SK-N-DZ (cell line): ENCODE measurements around the gene EGLN1.

Experiments used
- DNase-seq: peaks from one replicate; pipeline ENCODE4 v3.0.0-alpha.2; 2015; ENCODE audit warnings: low spot score

The EGLN1 gene

GRCh38 chr1:231397886-231398671 lies 24.0 kb downstream of the EGLN1 start:
- DNase-seq: no peak

- no peak for DNase-seq
Observed at GRCh38 chr1:231396643-231397042, 25.4 kb downstream of the EGLN1 start.

- DNase-seq: no peak
Observed at GRCh38 chr1:231395998-231396390, 26.1 kb downstream of the EGLN1 start.

GRCh38 chr1:231395076-231395997 lies 26.8 kb downstream of the EGLN1 start:
- DNase-seq: no peak

GRCh38 chr1:231393668-231394067 lies 28.4 kb downstream of the EGLN1 start:
- DNase-seq: no peak

GRCh38 chr1:231392389-231393131 lies 29.5 kb downstream of the EGLN1 start:
- no peak for DNase-seq

GRCh38 chr1:231390071-231390470 lies 32.0 kb downstream of the EGLN1 start:
- DNase-seq: no peak

- no peak for DNase-seq
Observed at GRCh38 chr1:231387770-231388669, 34.1 kb downstream of the EGLN1 start.

- DNase-seq: no peak
Observed at GRCh38 chr1:231386466-231386865, 35.6 kb downstream of the EGLN1 start.

GRCh38 chr1:231385416-231385748 lies 36.7 kb downstream of the EGLN1 start:
- no peak for DNase-seq

GRCh38 chr1:231384696-231385415 lies 37.2 kb downstream of the EGLN1 start:
- DNase-seq: no peak

- DNase-seq: no peak
Observed at GRCh38 chr1:231383159-231383860, 38.8 kb downstream of the EGLN1 start.

- DNase-seq: no peak
Observed at GRCh38 chr1:231382426-231382825, 39.7 kb downstream of the EGLN1 start.

- DNase-seq: no peak
Observed at GRCh38 chr1:231381729-231382128, 40.4 kb downstream of the EGLN1 start.

- no peak for DNase-seq
Observed at GRCh38 chr1:231376875-231377549, 45.1 kb downstream of the EGLN1 start.

GRCh38 chr1:231376101-231376500 lies 46.0 kb downstream of the EGLN1 start:
- no peak for DNase-seq

- DNase-seq: no peak
Observed at GRCh38 chr1:231374394-231374793, 47.7 kb downstream of the EGLN1 start.

- no peak for DNase-seq
Observed at GRCh38 chr1:231372501-231372900, 49.6 kb downstream of the EGLN1 start.

GRCh38 chr1:231369282-231369681 lies 52.8 kb downstream of the EGLN1 start:
- DNase-seq: no peak
